Left lobe of liver (tissue), 2 donors: ENCODE measurements around the gene POTEF. TPM values are rescaled to one million over a fixed set of nuclear protein-coding genes. Genes with fewer than 3 reads are reported as not detected.
"Not testable (repeated sequence)": the region's sequence is repeated elsewhere in the genome, so short reads cannot be mapped to it uniquely, and the experiment has no call there.

Experiments
- ATAC-seq: fragments of 200-7000 bp; cut with Tn5 transposase; one replicate; pipeline ENCODE4 v1.9.1; 2020; ENCODE audit warnings: mild to moderate bottlenecking, moderate library complexity
- DNase-seq: peaks from one replicate; pipeline ENCODE4 v3.0.0-alpha.2; 2020; ENCODE audit warnings: low spot score
- total RNA-seq: library from RNA; stranded (reverse); gene quantifications from one replicate; pipeline ENCODE4 v1.2.1, GENCODE V29; 2021
- donor health status: DM: no; HTN: no; CAD: no; lungs with moderate emphysema.
- donor health status: DM: no; HTN: yes; CAD: no.

The POTEF gene
- total RNA-seq, 1 donor from 2014 or later: not detected

DNA sequence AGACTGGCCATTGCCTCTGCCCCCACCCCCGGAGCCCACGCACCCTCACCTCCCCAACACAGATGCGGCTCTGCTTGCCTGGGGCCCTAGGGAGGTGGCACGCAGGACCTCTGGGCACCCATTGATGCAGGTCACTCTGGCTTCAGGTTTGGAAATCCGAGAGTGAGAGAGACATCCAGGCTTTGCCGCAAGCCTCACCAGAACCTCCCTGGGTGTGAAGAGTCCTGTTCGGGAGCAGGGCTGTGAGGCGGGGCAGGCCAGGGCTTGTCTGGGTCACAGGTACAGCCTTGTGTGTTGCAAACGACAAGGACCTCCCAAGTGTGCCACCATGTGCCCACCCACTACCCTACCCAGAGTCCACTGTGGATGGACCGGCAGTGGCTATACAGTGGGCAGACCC lies 7.5 kb upstream of the POTEF start:
- ATAC-seq: not testable (repeated sequence)
- DNase-seq: peak; percentile 12

DNA sequence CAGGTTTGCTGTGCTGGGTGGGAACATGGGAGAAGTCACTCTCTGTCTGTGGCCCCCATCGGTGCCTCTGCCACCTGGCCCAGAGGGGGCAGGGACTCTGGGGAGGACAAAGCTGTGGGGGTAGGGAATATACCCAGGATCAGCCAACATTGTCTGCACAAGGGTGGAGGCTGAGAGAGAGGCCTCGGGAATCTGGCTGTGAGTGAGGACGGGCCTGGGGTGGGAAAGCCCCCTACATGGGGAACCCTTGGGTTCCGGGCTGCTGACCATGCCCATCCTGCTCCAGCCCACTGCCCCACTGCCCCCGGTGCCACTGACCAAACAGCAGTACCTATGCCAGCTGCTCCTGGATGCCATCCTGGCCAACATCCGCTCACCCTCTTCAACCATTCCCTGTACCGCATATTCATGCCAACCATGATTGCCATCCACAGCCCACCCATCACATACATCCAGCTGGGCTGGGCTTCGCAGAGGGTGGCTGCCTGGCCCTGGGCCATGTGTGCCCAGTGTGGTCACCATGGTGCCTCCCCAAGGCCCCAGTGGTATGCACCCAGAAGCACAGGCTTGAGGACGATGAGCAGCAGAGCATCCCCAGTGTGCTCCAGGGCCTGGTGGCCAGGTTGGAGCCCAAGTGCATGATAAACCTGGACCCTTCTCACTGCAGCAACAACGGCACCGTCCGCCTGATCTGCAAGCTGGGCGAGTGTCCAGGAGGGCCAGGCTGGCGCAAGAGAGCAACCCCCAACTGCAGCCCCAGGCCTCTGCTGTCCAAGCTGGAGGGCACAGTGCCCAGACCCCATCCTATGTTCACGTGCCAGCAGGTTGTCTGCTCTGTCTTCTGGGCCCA lies 6.9 kb upstream of the POTEF start:
- DNase-seq (peak; percentile 37), ATAC-seq (no peak)

DNA sequence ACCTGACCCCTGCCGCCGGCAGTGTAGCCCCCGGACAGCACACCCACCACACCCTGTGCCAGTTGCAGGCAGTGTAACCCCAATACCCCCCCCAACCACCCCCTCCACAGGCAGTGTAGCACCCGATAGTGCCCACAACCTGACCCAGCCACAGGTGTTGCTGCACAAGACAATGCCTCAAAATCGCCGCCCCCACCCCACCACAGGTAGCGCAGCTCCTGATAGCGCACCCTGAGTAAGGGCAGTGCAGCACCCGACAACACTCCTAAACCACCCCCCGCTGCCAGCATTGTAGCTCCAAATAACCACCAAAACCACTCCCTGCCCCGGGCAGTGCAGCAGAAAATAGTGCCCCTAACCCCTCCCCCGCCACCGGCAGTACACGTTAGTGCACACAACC lies 558 bp downstream of the POTEF start:
- not testable (repeated sequence) for ATAC-seq

DNA sequence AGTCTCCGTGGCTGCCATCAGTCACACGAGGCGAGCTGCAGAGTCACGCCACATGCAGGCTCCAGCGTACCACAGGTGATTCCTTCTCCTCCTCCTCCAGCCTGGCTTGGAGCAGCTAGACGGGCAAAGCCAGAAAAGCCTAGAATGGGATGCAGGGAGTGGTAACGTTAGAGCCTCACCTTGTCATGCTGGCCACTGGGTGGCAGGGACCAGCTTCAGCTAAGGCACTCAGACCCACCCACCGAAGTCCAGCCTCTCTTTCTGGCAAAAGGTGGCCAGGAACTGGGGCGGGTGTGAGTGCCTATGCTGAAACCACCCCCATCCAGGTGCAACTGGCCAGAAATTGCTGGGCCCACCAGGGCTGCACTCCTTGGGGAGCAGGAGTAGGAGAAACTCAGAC lies 1.3 kb downstream of the POTEF start:
- DNase-seq, ATAC-seq: not testable (repeated sequence)

More for the DNA sequence above, 558 bp downstream of the POTEF start:
- not testable (repeated sequence) for DNase-seq

DNA sequence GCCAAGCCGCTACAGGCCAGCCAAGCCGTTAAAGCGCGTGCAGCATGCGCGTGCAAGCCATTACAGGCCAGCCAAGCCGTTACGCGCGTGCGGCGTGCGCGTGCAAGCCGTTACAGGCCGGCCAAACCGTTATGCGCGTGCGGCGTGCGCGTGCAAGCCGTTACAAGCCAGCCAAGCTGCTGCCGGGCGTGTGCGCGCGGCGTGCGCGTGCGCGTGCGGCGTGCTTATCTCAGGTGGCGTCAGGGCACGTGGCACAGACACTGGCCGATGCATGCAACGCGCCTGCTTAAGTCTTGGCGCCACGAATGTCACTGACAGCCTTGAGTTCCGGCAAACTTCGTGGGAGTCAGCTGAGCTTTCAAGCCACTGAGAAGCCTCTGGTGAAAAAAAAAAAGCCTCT lies 8.1 kb downstream of the POTEF start:
- not testable (repeated sequence) for ATAC-seq

DNA sequence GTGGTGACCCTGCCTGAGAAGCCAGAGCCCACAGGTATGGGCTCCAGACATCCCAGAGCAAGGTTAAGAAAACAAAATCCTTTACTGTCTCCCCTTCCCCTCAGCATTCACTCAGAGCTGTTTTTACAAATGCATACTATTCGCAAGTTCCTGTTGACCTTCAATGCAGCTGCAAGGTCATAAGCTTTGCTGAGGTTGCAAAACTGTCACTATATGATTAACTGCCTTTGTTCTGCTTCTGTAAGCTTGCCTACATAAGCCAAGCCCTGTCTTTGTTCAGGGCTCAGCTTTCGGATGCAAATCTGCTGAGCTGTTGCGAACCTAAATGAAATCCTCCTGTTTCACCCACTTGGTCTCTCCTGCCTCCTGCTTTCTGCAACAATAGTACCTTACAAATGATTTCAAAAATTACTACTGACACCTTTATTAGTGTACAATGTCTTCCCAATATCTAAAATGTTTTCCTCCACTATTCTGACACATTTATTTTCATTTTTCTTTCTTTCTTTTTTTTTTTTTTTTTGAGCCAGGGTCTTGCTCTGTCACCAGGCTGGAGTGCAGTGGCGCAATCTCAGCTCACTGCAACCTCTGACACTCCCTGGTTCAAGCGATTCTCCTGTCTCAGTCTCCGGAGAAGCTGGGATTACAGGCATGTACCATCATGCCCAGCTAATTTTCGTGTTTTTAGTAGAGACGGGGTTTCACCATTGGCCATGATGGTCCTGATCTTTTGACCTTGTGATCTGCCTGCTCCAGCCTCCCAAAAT lies 26.2 kb downstream of the POTEF start:
- not testable (repeated sequence) for DNase-seq, ATAC-seq

More for the DNA sequence above, 8.1 kb downstream of the POTEF start:
- DNase-seq: not testable (repeated sequence)

DNA sequence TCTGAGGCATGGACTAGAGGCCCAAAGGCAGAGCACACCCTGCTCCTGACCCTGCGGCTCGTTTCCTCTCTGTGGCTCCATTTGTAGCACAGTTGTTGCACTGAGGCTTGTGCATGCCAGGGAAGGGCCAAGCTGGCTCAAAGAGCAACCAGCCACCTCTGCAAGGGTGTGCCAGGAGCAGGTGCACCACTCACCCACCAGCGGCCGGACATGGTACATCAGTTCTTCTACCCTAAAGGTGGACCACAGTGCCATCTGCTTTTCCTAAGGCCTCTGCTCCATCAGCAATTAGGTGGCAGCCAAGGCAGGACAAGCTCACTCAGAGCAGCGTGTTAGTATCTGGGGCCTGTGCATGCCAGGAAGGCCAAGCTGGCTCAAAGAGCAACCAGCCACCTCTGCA lies 66.4 kb downstream of the POTEF start:
- not testable (repeated sequence) for ATAC-seq, DNase-seq

DNA sequence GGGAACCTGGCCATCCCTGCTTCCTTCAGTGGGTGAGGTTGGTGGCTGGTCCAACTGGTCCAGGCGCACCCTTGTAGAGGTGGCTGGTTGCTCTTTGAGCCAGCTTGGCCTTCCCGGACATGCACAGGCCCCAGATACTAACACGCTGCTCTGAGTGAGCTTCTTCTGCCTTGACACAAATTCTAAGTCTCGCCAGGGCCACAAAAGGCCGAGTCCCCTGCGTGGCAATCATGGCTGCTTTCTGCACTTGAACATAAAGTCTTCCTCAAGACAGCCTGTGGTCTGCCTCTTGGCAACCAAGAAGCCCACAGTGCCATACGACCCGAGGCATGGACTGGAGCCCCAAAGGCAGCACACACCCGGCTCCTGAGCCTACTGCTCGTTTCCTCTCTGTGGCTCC lies 69.0 kb downstream of the POTEF start:
- DNase-seq, ATAC-seq: not testable (repeated sequence)

DNA sequence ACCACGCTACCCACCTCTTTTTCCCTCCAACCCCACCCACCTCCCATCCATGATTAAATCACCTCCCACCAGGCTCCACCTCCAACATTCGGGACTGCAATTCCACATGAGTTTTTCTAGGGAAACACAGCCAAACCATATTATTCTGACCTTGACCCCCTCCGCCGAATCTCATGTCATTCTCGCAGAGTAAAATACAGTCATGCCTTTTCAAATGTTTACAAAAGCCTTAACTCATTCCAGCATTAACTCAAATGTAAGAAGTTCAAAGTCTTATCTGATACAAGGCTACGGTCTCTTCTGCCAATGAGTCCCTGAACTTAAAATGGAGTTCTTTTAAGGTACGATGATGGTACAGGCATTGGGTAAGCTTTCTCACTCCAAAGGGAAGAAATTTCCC lies 72.7 kb downstream of the POTEF start:
- ATAC-seq, DNase-seq: not testable (repeated sequence)

DNA sequence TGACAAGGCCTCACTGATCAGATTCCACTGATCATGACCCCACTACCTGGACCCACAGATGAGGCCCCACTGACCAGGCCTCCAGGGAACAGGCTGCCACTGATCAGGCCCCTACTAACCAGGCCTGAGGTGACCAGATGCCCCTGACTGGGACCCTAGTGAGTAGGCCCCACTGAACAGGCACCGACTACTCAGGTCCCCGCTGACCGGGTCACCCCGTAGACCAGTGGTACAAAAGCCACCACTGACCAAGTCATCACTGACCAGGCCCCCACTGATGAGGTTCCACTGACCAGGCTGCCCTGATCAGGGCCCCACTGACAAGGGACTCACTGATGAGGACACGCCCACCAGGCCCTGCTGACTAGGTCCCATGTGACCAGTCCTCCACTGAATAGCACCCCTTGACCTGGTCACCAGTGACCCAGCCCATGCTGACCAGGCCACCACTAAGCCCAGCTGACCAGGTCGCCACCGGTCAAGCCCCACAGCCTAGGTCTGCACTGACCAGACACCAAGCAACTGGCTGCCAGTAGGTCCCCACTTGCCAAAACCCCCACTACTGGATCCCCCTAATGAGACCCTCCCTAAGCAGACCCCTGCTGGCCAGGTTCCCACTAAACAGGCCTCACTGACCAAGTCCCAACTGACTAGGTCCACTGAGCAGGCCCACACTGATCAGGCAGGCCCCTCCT lies 75.7 kb downstream of the POTEF start:
- not testable (repeated sequence) for DNase-seq, ATAC-seq

DNA sequence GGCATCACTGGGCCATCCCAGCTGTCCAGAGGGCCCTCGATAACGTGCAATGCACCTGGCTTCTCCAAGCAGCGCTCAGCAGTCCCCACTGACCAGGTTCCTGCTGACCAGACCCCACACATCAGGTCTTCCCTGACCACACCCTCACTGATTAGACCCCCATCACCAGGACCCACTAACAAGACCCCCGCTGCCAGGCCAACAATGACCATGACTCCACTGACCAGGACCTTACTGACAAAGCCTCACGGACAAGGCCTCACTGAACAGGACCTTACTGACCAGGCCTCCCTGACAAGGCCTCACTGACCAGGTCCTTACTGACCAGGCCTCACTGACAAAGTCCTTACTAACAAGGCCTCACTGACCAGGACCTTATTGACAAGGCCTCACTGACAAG lies 76.6 kb downstream of the POTEF start:
- not testable (repeated sequence) for ATAC-seq, DNase-seq

DNA sequence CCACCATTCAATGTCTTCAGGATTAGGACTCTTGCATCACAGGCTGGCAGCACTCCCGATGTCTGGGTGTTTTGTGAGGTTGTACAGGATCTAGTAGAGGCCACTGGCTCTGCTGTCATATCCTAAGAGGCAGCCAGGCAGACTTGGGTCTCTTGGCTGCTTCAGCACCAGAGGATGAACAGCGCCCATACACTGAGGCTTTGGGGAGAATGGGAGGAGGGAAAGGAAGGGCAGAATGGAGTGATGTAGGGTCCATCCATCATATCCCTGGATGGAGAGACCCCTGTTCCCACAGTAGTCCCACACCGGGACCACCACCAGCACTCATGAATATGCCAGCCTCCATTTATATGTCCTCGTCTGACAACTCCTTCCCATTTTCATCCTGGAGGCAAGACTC lies 80.6 kb downstream of the POTEF start:
- not testable (repeated sequence) for ATAC-seq, DNase-seq

DNA sequence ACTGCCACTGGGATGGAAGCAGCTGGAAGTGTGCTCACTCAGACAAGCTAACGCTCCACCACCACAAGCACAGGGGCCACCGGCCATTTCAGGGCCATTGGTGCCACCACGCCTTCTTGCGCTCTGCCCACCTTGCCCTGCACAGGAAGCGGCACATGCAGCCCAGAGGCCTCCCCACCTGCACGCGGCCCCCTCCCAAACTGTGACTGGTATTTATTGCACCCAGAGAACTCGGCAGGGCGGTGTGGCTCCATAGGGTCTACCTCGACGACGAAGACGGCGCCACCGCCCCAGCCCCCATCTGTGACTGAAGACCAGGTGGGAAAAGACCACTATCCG lies 90.8 kb downstream of the POTEF start:
- not testable (repeated sequence) for ATAC-seq, DNase-seq

DNA sequence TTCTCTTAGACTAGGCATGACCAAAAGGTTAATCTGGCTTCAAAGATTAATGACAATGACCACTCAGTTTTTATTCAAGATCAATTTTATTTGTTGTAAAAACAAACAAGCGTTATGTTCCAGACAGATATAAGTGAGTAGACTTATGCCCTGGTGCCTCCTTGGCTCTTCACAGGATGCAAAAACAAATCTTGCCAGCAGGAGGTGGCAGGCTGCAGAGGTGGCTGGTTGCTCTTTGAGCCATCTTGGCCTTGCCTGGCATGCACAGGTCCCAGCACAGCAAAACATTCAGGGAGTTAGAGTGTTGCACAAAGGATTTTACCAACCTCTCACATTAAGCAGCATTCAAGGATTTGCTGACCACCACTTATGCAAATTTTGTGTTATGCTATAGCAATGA lies 103.1 kb downstream of the POTEF start:
- not testable (repeated sequence) for DNase-seq, ATAC-seq

Other genes with a start within 250 kb of the POTEF start
- gene RAB6C, start 149.6 kb downstream of the POTEF start, total RNA-seq: not detected
- gene CCDC74B, start 15.9 kb upstream of the POTEF start, total RNA-seq: not detected
- gene SMPD4, start 52.4 kb upstream of the POTEF start, total RNA-seq: 27.8 TPM
- 138 TPM for gene MZT2B, start 53.0 kb upstream of the POTEF start, total RNA-seq
- gene TUBA3E, start 69.2 kb upstream of the POTEF start, total RNA-seq: not detected
- 69.5 TPM for gene IMP4, start 213.7 kb upstream of the POTEF start, total RNA-seq
- gene PTPN18, start 226.8 kb upstream of the POTEF start, total RNA-seq: 45.6 TPM